ELR (cell line): Measurements from ENCODE around the gene ADK.

ENCODE experiments used
- DNase-seq: peaks from one replicate; pipeline ENCODE4 v3.0.0-alpha.2; 2015; ENCODE audit warnings: low read depth

ADK gene

GRCh38 chr10:74602576-74602975 is 451.6 kb downstream of the ADK start:
- no peak for DNase-seq

DNA sequence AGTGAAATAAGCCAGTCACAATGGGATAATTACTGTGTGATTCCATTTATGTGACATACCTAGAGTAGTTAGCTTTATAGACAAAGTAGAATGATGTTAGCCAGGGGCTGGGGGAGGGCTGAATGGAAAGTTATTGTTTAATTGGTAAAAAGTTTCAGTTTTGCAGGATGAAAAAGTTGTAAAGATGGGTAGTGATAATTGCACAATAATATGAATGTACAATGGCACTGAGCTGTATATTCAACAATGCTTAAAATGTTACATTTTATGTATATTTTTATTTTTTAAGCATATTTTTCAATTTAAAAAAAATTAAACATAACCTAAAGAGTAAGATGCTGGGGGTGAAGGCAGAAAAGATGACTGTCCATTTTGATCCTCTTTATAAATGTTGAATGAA is 459.3 kb downstream of the ADK start:
- no peak for DNase-seq

- peak; percentile 52 for DNase-seq
Observed at GRCh38 chr10:74612195-74612594, 461.2 kb downstream of the ADK start.

GRCh38 chr10:74620626-74621025 is 469.6 kb downstream of the ADK start:
- no peak for DNase-seq

- no peak for DNase-seq
Observed at GRCh38 chr10:74623786-74624185, 472.8 kb downstream of the ADK start.

- DNase-seq, result no peak
Observed at GRCh38 chr10:74624501-74624900, 473.5 kb downstream of the ADK start.

- no peak for DNase-seq
Observed at GRCh38 chr10:74628136-74628535, 477.1 kb downstream of the ADK start.

- no peak for DNase-seq
Observed at GRCh38 chr10:74634995-74635536, 484.0 kb downstream of the ADK start.

DNA sequence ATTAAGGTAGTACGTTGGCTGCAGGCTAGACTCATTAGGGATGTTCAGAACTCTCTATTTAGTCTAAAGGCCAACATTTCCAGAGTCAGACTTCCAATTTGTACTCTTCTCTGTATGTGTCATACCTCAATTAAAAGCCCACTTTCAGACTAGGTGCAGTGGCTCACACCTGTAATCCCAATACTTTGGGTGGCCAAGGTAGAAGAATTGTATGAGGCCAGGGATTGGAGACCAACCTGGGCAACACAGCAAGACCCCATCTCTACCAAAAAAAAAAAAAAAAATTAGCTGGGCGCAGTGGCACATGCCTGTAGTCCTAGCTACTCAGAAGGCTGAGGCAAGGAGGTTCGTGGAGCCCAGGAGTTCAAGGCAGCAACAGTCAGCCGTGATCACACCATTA is 484.6 kb downstream of the ADK start:
- DNase-seq, result no peak

- DNase-seq, result peak; percentile 13
Observed at GRCh38 chr10:74637685-74638084, 486.7 kb downstream of the ADK start.

GRCh38 chr10:74640134-74640921 is 489.3 kb downstream of the ADK start:
- no peak for DNase-seq

- no peak for DNase-seq
Observed at GRCh38 chr10:74641659-74642058, 490.6 kb downstream of the ADK start.

DNA sequence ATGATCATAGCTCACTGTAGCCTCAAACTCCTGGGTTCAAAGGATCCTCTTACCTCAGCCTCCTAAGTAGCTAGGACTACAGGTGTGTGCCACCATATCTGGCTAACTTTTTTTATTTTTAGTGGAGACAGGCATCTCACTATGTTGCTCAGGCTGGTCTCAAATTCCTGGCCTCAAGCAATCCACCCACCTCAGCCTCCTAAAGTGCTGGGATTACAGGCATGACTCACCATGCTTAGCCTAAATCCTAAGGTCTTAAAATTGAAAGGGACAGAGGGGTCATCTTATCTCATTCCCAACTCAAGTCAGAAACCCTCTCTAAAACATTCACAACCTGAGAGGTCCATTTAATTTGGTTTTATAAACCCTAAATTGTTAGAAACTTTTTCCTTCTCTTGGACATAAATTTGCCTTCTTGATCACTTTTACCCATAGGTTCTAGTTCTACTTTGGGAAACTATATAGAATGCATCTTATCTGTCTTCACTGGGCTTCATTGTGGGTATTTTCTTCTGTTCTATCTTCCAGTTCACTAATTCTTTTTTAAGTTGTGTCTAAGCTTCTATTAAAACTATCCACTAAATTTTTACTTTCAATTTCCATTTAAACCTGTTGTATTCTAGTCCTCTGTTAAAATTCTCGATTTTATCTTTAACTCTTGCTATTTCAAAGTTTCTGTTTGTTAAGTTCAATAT is 492.0 kb downstream of the ADK start:
- no peak for DNase-seq

DNA sequence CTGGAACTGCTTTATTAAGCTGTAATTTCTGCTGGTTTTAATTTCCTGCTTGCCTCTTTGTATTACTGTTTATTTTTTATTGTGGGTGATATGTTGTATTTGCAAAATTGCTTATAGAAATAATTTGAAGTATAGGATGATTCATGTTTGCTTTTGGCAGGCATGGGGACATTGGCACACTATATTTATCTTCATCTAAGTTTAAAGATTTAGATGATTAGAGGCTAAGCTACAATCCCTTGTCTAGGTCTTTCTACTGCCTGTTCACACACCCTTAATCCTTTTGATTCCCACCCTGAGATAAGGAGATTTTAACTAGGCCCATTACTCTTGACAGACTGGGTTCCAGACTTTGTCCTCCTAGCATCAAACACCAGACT is 492.6 kb downstream of the ADK start:
- no peak for DNase-seq

DNA sequence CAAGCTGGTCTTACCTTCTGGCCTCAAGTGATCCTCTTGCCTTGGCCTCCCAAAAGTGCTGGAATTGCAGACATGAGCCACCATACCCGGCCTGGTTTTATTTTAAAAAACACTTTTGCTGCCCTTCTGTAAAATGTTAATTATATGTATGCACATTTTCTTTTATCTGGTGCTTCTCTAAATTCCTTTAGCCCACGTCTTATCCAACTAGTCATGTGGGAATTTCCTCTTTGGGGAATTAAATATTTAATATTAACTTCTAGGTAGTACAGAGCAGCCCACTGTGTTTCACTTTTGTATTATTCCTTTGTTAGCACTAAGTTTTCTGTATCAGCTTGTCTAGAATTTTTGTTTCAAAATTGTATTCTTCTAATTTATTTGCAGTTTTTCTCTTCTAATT is 493.7 kb downstream of the ADK start:
- no peak for DNase-seq

DNA sequence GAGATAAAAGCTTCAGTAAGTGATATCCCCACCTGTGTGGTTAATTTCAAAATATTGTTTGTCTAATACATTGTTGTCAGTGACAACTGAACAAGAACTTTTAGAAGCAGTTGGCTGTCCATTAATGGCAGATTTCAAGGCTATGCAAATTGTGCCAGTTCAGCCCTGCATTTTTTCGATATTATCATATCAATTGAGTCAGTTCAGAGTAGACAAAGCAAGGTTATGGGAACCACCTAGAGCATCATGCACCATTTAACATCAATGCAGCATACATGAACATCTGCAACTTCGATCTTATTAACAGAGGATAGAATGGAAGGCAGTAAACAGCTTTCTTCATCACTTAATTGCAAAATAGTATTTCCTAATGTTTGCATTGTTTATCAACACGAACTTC is 494.7 kb downstream of the ADK start:
- DNase-seq, result no peak

- DNase-seq, result no peak
Observed at GRCh38 chr10:74650613-74651012, 499.6 kb downstream of the ADK start.

- DNase-seq, result no peak
Observed at GRCh38 chr10:74651565-74651964, 500.5 kb downstream of the ADK start.

GRCh38 chr10:74652664-74653063 is 501.6 kb downstream of the ADK start:
- peak; percentile 30 for DNase-seq

- no peak for DNase-seq
Observed at GRCh38 chr10:74658511-74658910, 507.5 kb downstream of the ADK start.

DNA sequence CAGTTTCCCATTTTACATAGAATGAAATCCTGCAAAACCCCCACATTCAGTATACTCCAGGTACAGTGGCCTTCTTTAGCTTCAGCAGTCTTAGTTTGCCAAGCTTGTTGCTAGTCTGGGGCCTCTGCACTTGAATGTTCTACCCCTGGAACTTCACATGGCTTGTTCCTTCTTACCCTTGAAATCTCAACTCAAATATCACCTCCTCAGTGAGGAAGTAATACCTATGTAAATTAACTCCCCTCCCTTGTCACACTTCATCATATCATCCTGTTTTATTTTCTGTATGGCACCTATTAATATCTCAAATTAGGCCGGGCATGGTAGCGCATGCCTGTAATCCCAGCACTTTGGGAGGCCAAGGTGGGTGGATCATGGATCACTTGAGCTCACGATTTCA is 511.6 kb downstream of the ADK start:
- DNase-seq, result no peak

GRCh38 chr10:74669210-74669609 is 518.2 kb downstream of the ADK start:
- no peak for DNase-seq

GRCh38 chr10:74671716-74672115 is 520.7 kb downstream of the ADK start:
- no peak for DNase-seq
